Activated naive CD4-positive, alpha-beta T cell treated with anti-CD3 and anti-CD28 coated beads, Interleukin-2, amount 10 ng/mL, durations not matched to agents 7 days and 5 days (primary cell): ENCODE measurements around the gene ASIC2.

Experiments used
- CTCF ChIA-PET: fragments of 350-600 bp; sonication (Branson Sonifier 250); formaldehyde crosslinking; loops from one replicate; lab custom pipeline; 2021; ENCODE audit warnings: antibody characterized with exemption; lab: Charles Lee
- DNase-seq: peaks from one replicate; pipeline ENCODE4 v3.0.0-alpha.2; 2020
- H3K27ac Mint-ChIP-seq: one replicate; pipeline ENCODE4 v1.8.0; 2021; ENCODE audit warnings: mild to moderate bottlenecking, moderate library complexity, mixed read lengths
- H3K27me3 Mint-ChIP-seq: one replicate; pipeline ENCODE4 v1.8.0; 2021; ENCODE audit warnings: mild to moderate bottlenecking, mixed read lengths
- H3K36me3 Mint-ChIP-seq: one replicate; pipeline ENCODE4 v1.8.0; 2021; ENCODE audit warnings: mixed read lengths
- H3K4me1 Mint-ChIP-seq: one replicate; pipeline ENCODE4 v1.8.0; 2021; ENCODE audit warnings: mixed read lengths
- H3K4me3 Mint-ChIP-seq: one replicate; pipeline ENCODE4 v1.8.0; 2021; ENCODE audit warnings: mild to moderate bottlenecking, moderate library complexity, mixed read lengths
- H3K9me3 Mint-ChIP-seq: one replicate; pipeline ENCODE4 v1.8.0; 2021; ENCODE audit warnings: mixed read lengths

ASIC2 gene

DNA sequence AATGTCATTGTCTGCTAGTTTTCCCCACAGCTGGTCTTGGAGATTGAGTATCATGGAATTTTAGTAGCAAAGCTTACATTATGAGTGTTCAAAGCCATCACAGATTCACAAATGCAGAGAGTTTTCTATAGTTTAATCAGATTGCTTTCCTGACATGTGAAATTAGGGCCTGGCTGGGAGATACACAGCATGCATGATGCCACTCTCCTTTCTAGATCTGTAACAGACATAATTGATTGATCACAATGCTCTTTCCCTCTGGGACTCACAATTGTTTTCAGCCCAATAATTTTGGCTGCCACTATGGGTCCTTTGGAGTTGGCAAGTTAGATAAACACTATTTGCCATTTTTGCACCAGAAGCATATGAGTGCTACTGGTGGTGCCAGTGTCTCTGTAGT is 168.9 kb downstream of the ASIC2 start:
- CTCF ChIA-PET = no interaction called here
- Mint-ChIP-seq H3K4me3 (no peak overlapping the region), H3K27me3 (peaks cover 5% of the 10 kb centered on the region), H3K4me1 (no peaks in the 10 kb centered on the region), H3K36me3 (no peaks in the 10 kb centered on the region), H3K9me3 (no peaks in the 10 kb centered on the region), H3K27ac (no peak overlapping the region)
- DNase-seq = no peak

- H3K9me3 Mint-ChIP-seq = no peaks in the 10 kb centered on the region
- no peak overlapping the region for H3K4me3 Mint-ChIP-seq
- H3K4me1 Mint-ChIP-seq = no peaks in the 10 kb centered on the region
- CTCF ChIA-PET = no interaction called here
- peaks cover 5% of the 10 kb centered on the region for H3K27me3 Mint-ChIP-seq
- no peak for DNase-seq
- no peaks in the 10 kb centered on the region for H3K36me3 Mint-ChIP-seq
- no peak overlapping the region for H3K27ac Mint-ChIP-seq
Measured at GRCh38 chr17:33121756-33122155, 171.3 kb downstream of the ASIC2 start.

DNA sequence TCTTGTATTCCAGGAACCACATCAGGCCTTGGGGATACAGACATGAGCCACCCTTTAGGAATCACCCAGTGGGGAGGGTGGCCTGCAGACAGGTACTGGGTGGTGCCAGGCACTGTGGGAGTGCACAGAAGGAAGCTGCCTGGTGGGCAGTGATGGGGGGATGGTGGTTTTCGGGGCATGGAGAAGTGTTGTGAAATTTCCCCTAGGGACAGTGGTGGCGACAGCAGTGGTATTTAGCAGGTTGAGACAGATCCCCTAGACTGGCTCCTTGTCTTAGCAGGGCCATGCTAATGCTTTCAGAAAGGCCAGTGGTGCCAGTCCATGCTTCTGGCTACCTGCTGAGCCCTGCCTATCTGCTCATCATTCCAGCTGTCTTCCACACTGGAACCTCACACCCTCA is 171.8 kb downstream of the ASIC2 start:
- no peaks in the 10 kb centered on the region for H3K4me1 Mint-ChIP-seq
- no peak for DNase-seq
- H3K4me3 Mint-ChIP-seq = no peak overlapping the region
- peaks cover 5% of the 10 kb centered on the region for H3K27me3 Mint-ChIP-seq
- H3K36me3 Mint-ChIP-seq = no peaks in the 10 kb centered on the region
- H3K9me3 Mint-ChIP-seq = no peaks in the 10 kb centered on the region
- CTCF ChIA-PET = no interaction called here
- H3K27ac Mint-ChIP-seq = no peak overlapping the region

DNA sequence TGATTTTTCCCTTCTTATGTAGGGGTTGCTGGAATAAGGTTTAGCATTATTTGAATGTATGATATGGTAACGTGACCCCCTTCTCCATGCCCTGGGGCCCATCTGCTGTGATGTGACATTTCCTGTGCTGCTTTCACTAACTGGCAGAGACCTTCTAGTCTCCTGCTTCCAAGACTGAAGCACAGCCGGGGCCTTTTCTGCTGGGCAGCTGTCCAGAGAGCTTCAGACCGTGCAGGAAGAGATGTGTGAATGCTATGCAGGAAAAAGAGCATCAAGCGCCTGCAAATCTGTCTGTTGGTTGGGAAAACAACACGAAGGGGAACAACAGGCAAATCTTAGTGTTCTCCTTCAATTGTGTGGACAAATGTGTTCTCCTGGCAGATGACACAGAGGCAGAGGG is 173.0 kb downstream of the ASIC2 start:
- H3K4me3 Mint-ChIP-seq = no peak overlapping the region
- no peak for DNase-seq
- H3K27me3 Mint-ChIP-seq = peaks cover 10% of the 10 kb centered on the region
- H3K9me3 Mint-ChIP-seq = no peaks in the 10 kb centered on the region
- no peaks in the 10 kb centered on the region for H3K36me3 Mint-ChIP-seq
- CTCF ChIA-PET = no interaction called here
- no peaks in the 10 kb centered on the region for H3K4me1 Mint-ChIP-seq
- H3K27ac Mint-ChIP-seq = no peak overlapping the region

GRCh38 chr17:33118391-33119075 is 174.6 kb downstream of the ASIC2 start:
- Mint-ChIP-seq H3K27me3 (peaks cover 12% of the 10 kb centered on the region), H3K27ac (no peak overlapping the region), H3K4me3 (no peak overlapping the region), H3K9me3 (no peaks in the 10 kb centered on the region), H3K4me1 (no peaks in the 10 kb centered on the region), H3K36me3 (no peaks in the 10 kb centered on the region)
- CTCF ChIA-PET = no interaction called here
- no peak for DNase-seq

- Mint-ChIP-seq H3K27me3 (peaks cover 12% of the 10 kb centered on the region), H3K36me3 (no peaks in the 10 kb centered on the region), H3K9me3 (no peaks in the 10 kb centered on the region), H3K27ac (no peak overlapping the region), H3K4me3 (no peak overlapping the region), H3K4me1 (no peaks in the 10 kb centered on the region)
- no peak for DNase-seq
- CTCF ChIA-PET = no interaction called here
Measured at GRCh38 chr17:33116021-33116551, 177.0 kb downstream of the ASIC2 start.

DNA sequence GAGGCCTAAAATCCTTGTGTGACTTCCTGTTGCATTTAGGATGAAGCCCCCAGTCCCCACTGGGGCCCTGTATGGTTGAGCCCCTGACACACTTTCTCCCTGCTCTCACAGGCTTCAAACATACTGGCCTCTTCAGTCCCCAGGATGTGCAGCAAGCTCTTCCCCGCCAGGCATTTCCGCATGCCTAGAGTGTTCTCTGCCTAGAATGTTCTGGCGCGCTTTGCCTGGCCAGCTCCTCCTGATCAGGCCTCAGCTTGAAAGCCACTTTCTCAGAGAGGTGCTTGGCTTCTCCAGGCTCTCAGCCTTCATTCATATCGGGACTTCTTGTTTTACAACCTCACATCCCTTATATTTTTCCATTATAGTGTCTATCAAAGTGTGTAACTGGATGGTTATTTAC is 177.7 kb downstream of the ASIC2 start:
- no peaks in the 10 kb centered on the region for H3K9me3 Mint-ChIP-seq
- no peak overlapping the region for H3K4me3 Mint-ChIP-seq
- CTCF ChIA-PET = no interaction called here
- peaks cover 9% of the 10 kb centered on the region for H3K27me3 Mint-ChIP-seq
- no peaks in the 10 kb centered on the region for H3K36me3 Mint-ChIP-seq
- no peak for DNase-seq
- no peaks in the 10 kb centered on the region for H3K4me1 Mint-ChIP-seq
- no peak overlapping the region for H3K27ac Mint-ChIP-seq

- Mint-ChIP-seq H3K27ac (no peak overlapping the region), H3K27me3 (peaks cover 7% of the 10 kb centered on the region), H3K36me3 (no peaks in the 10 kb centered on the region), H3K9me3 (no peaks in the 10 kb centered on the region), H3K4me3 (no peak overlapping the region), H3K4me1 (no peaks in the 10 kb centered on the region)
- CTCF ChIA-PET = no interaction called here
- DNase-seq = no peak
Measured at GRCh38 chr17:33113991-33114370, 179.1 kb downstream of the ASIC2 start.

DNA sequence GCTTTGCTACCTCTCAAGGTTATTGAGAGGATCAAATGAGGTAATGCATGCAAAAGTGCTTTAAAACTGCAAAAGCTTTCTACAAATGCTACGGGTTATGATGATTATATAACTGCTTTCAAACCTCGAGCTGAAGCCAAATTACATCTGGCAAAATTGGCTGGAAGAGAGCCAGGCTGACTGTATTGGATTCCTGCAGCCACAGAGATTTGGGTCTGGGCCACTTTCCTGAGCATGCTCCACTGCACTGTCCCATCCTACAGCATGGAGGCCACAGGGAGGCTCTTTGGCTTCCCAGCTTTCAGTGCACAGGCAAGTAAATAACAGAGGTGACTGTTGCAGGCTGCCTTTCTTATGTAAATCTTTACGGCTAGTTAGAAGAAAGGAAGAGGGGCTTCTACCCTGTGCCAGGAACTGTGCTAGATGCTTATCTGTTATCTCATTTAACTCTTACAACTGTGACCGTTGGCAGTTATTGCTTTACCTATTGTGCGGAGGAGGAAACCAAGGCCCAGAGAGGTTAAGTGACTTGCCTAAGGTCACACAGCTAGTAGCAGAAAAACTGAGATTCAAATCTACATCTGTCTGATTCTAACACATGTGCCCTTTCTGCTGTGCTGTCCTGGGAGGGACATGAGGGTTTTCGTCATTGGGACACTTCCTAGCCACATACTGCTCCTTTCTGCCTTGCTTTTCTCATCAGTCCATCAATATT is 179.7 kb downstream of the ASIC2 start:
- no peak for DNase-seq
- Mint-ChIP-seq H3K9me3 (no peaks in the 10 kb centered on the region), H3K4me3 (no peak overlapping the region), H3K36me3 (no peaks in the 10 kb centered on the region), H3K27ac (no peak overlapping the region), H3K4me1 (no peaks in the 10 kb centered on the region), H3K27me3 (peaks cover 7% of the 10 kb centered on the region)
- CTCF ChIA-PET = no interaction called here

DNA sequence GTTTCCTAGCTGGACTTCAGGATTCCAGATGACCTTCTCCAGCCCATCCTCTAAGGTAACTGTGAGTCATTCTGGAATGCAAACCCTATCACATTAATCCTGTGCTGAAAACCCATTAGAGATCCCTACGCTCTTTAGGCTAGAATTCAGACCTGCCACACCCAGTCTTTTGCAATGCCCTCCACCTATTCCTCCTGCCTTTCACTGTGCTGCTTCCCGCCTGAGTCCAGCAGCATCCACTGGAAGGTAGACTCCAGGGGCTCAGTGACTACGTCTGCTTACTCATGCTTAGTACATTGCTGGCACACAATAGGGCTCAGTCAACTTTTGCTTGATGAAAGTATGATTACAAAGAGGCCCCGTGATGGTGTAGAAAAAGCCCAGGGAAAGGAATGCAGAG is 180.3 kb downstream of the ASIC2 start:
- H3K36me3 Mint-ChIP-seq = no peaks in the 10 kb centered on the region
- H3K27ac Mint-ChIP-seq = no peak overlapping the region
- no peaks in the 10 kb centered on the region for H3K4me1 Mint-ChIP-seq
- CTCF ChIA-PET = no interaction called here
- no peak for DNase-seq
- no peaks in the 10 kb centered on the region for H3K9me3 Mint-ChIP-seq
- H3K27me3 Mint-ChIP-seq = peaks cover 7% of the 10 kb centered on the region
- H3K4me3 Mint-ChIP-seq = no peak overlapping the region

DNA sequence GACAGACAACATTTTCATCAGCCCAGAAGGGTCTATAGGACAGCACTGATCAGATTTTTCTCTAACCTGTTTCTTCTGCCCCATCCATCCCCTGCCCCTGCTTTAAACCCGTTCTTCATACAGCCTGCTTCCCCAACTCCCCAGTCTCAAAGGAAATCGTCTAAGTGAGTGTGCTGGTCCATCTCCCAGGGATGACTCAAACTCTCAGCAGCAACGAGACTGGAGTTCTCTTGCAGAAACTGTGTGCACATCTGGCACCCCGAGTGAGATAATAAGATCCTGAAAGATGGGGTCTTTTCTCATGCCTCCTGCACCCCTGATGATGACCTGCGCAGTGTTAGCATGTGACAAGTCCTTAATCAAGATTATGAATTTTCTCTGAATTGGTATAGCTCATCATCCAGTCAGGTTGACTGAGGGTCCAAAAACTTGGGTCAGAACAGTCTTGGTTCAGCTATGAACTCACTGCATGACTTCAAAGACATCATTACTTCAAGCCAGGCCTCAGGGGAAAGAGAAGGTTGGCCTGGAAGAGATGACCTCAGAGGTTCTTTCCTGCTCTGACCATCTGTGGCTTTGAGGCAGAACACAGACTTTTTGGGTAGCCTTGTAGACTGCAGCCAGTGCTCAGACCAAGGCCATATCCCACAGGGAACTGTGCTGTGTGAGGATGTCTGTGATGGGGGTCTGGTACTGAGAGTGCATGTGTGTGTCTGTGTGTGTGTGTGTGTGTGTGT is 183.6 kb downstream of the ASIC2 start:
- no peak for DNase-seq
- Mint-ChIP-seq H3K27me3 (no peaks in the 10 kb centered on the region), H3K4me1 (no peaks in the 10 kb centered on the region), H3K36me3 (no peaks in the 10 kb centered on the region), H3K4me3 (no peak overlapping the region), H3K27ac (no peak overlapping the region), H3K9me3 (no peaks in the 10 kb centered on the region)
- CTCF ChIA-PET = no interaction called here

DNA sequence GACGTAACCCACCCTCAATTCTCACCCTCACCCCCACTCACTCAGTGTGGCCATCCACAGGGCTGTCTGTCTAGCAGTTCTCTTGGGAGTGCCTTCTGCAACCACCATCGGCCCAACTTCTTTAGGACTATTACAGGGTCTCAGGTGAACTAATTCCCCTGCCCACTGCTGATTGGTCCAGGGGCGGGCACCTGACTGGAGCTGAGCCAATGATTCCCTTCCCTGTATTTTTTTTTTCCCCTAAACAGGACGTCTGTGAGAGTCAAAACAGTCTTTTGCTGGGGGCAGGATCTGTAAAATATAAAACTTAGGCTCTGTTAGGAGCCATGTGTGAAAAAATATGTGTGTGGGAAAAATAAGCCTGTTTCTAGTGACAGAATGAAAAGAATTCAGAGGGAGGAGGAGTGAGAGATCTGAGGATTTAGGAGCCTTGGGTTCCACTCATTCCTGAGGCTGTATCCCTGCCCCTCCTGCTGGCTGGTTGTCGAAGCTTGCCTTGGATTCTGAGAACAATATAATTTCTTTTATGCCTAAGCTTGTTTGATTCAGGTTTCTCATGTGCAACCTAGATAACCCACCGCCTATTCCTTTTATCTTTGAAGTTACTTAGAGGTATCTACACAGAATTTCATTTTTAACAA is 186.4 kb downstream of the ASIC2 start:
- no peak for DNase-seq
- H3K27me3 Mint-ChIP-seq = no peaks in the 10 kb centered on the region
- no peaks in the 10 kb centered on the region for H3K4me1 Mint-ChIP-seq
- H3K9me3 Mint-ChIP-seq = no peaks in the 10 kb centered on the region
- H3K27ac Mint-ChIP-seq = no peak overlapping the region
- CTCF ChIA-PET = no interaction called here
- H3K4me3 Mint-ChIP-seq = no peak overlapping the region
- H3K36me3 Mint-ChIP-seq = no peaks in the 10 kb centered on the region

- Mint-ChIP-seq H3K36me3 (no peaks in the 10 kb centered on the region), H3K27me3 (no peaks in the 10 kb centered on the region), H3K9me3 (no peaks in the 10 kb centered on the region), H3K27ac (no peak overlapping the region), H3K4me1 (no peaks in the 10 kb centered on the region), H3K4me3 (no peak overlapping the region)
- CTCF ChIA-PET = no interaction called here
- DNase-seq = no peak
Measured at GRCh38 chr17:33105911-33106310, 187.2 kb downstream of the ASIC2 start.

DNA sequence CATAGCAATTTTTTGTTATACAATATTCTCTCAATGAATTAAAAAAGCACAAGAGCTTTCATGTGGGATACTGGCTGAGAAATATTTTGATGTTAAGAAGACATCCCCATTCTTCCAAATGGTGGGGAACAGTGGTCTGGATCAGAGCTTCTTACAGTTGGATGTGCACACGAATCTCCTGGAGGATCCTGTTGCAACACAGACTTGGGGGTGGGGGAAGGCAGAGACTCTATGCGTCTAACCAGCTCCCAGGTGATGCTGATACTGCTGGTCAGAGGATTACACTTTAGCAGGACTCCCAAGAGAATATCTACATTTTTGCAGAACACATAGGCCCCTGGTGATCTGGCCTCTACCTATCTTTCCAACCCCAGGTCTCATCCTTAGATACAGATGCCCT is 193.2 kb downstream of the ASIC2 start:
- DNase-seq = no peak
- no peak overlapping the region for H3K27ac Mint-ChIP-seq
- H3K4me1 Mint-ChIP-seq = no peaks in the 10 kb centered on the region
- H3K4me3 Mint-ChIP-seq = no peak overlapping the region
- no peaks in the 10 kb centered on the region for H3K9me3 Mint-ChIP-seq
- no peaks in the 10 kb centered on the region for H3K36me3 Mint-ChIP-seq
- H3K27me3 Mint-ChIP-seq = peaks cover 10% of the 10 kb centered on the region
- CTCF ChIA-PET = no interaction called here
